ENCODE measurements around the gene PBX4.
A peak's percentile ranks its signal among the peaks of the same experiment; 100 is the strongest.

PBX4 gene

DNA sequence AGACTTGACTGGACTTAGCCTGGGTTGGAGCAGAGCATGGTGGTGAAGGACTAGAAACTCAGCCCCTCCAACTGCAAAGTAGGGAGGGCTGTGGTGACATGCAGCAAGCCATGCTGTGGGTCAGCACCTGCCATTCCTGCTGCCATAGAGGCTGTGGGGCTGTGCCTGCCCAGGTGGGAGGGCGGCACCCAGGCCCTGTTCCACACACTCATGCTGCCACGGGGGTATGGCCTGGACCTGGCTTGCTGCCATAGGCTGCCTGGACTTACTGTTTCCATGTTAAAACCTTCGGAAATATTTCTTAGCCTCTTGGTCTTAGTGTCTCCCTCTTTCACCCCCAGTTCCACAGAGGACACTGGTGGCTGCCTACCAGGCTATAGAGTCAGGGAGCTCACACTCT lies 51.1 kb downstream of the PBX4 start:
- Mint-ChIP-seq H3K4me3 (no peak overlapping the region), H3K27me3 (no peaks in the 10 kb centered on the region), H3K27ac (no peak overlapping the region), H3K36me3 (peaks cover 66% of the 10 kb centered on the region), H3K4me1 (no peaks in the 10 kb centered on the region), H3K9me3 (no peaks in the 10 kb centered on the region)
- ATAC-seq: no peak

DNA sequence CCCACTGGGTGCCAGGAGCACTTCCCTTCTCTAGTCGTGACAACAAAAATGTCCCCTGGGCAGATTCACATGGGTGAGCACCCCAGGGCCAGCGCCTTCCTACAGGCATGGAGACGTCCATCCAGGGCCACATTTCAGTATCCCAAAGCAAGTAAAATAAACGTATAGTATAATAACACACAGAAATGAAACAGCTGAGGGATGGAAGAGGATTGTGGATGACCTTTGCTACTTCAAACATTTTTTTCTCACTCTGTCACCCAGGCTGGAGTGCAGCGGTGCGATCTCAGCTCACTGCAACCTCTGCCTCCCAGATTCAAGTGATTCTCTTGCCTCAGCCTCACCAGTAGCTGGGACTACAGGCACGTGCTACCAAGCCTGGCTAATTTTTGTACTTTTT lies 52.2 kb downstream of the PBX4 start:
- no peaks in the 10 kb centered on the region for H3K27me3 Mint-ChIP-seq
- ATAC-seq: no peak
- H3K36me3 Mint-ChIP-seq: peaks cover 76% of the 10 kb centered on the region
- H3K4me1 Mint-ChIP-seq: no peaks in the 10 kb centered on the region
- H3K27ac Mint-ChIP-seq: no peak overlapping the region
- no peaks in the 10 kb centered on the region for H3K9me3 Mint-ChIP-seq
- no peak overlapping the region for H3K4me3 Mint-ChIP-seq

DNA sequence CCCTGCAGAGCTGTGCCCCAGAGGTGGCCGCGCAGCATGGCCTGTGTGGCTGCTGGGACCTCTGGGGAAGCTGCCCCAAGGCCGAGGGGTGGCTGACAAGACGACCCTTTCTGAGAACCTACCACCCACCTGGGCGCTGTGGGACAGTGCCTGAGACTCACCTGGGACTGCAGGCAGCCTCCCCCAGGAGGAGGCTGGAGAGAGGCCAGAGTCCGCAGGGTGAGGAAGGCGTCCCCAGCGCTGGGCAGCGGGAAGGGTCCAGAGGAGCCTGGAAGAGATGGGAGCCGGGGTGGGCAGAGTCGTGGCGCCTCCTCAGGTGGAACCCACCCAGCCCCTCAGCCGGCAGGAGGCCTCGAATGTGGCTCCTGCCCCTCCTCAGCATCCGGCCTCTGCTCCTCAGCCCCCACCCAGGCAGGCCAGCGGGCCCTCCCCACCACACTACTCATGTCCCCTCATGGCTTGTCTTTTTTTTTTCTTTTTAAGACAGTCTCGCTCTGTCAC lies 55.1 kb downstream of the PBX4 start:
- H3K36me3 Mint-ChIP-seq: peaks cover 73% of the 10 kb centered on the region
- no peak overlapping the region for H3K4me3 Mint-ChIP-seq
- H3K9me3 Mint-ChIP-seq: no peaks in the 10 kb centered on the region
- peaks cover 8% of the 10 kb centered on the region for H3K4me1 Mint-ChIP-seq
- no peak overlapping the region for H3K27ac Mint-ChIP-seq
- H3K27me3 Mint-ChIP-seq: no peaks in the 10 kb centered on the region
- ATAC-seq: no peak

DNA sequence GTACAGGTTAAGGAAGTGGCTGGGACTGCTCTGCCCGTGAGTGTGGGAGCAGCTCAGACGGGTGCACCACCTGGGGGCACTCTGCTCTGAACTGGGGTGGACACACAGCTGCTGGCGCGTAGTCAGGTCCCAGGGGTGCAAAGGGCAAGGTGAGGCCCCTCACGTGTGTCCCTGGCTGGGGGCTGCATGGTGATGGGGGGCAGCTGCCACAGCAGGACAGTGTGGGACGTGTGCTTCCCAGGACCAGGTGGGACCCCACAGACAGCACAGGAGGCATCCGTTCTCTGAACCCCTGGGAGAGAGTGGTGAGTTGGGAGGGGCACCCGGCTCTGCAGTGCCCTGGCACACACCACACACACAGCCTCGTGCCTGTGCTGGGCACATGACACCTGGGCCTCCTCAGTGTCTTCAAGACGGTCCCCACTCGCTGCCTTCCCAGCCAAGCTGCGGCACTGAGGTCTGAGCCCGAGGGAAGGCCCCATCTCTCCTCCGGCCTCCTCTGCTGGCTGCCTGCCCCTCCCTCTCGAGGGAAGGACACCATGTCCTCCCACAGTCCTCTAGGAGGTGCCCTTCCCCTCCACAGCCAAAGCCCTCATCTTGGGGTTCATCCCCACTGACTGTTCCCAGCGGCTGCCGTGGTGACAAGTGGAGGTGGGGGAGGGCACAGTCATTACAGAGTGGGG lies 55.7 kb downstream of the PBX4 start:
- Mint-ChIP-seq H3K27ac (no peak overlapping the region), H3K27me3 (no peaks in the 10 kb centered on the region), H3K9me3 (no peaks in the 10 kb centered on the region), H3K36me3 (peaks cover 70% of the 10 kb centered on the region), H3K4me3 (no peak overlapping the region), H3K4me1 (peaks cover 12% of the 10 kb centered on the region)
- ATAC-seq: peak; percentile 17

DNA sequence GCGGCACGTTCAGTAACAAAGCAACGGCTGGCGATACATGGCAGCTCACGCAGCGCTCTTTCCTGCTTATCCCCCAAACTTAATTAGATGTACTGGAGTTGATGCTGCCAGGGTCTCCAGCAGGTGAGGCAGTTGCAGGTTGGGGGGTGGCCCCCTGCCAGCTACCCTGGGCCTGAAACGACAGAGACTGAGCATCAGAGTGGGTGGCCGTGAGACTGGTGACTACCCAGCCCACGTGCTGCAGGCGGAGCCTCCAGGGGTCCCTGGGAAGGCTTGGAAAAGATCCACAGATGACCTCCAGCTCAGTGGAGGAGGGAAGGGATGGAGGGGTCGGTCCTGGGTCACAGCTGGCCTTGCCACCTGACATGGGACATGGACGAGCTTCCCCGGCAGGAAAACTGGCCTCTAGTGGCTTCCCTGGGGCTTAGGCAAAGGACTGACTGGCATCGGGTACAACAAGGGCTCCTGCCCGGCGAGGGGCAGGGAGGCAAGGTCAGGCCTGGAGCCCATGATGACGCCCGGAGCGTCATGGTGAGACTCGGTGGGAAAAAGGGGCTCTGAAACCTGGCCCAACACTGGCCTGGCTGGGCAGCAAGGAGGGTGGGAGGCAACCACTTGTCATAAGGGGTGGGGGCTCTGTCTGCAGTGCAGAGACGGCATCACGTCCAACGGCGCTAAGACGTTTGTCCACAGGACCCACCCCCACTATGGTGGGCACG lies 56.4 kb downstream of the PBX4 start:
- H3K4me3 Mint-ChIP-seq: no peak overlapping the region
- H3K27me3 Mint-ChIP-seq: no peaks in the 10 kb centered on the region
- H3K9me3 Mint-ChIP-seq: no peaks in the 10 kb centered on the region
- ATAC-seq: no peak
- peaks cover 12% of the 10 kb centered on the region for H3K4me1 Mint-ChIP-seq
- H3K27ac Mint-ChIP-seq: no peak overlapping the region
- peaks cover 66% of the 10 kb centered on the region for H3K36me3 Mint-ChIP-seq

DNA sequence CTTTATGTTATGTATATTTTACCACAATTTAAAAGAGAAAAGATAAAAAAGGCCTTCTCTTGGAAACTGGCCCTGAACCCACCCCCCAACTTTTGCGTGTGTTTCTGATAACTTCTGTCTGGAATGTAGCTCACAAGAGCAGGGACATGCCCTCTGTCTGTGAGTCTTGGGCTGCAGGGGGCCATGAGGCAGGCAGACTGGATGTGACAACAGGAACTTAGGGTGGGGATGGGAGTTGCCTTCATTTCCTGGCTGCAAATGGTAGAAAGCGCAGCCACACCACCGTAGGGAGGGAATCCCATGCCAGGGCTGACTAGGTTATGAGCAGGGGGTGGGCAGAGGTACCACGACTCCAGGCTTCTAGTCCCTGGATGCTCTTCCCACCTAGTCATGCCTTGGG lies 58.6 kb downstream of the PBX4 start:
- Mint-ChIP-seq H3K4me3 (no peak overlapping the region), H3K36me3 (peaks cover 61% of the 10 kb centered on the region), H3K4me1 (peaks cover 12% of the 10 kb centered on the region), H3K9me3 (no peaks in the 10 kb centered on the region), H3K27ac (no peak overlapping the region), H3K27me3 (no peaks in the 10 kb centered on the region)
- no peak for ATAC-seq

DNA sequence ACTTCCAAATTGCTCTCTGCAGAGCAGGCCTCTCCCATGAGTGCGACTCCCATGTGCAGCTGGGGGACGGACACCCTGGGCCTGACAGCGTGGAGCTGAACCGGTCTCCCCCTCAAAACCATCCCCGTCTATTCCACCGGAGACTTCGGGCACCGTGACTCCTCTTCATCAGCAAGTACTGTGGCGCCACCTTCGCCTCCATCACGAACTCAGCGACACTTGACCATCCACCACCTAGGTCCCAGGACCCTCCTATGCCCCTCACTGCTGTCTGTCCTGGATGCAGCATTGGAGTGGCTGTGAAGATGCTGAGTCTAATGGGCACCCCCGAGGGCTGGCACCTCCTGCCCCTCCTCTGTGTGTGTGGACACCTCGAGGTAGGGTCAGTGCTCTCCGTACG lies 59.9 kb downstream of the PBX4 start:
- no peak for ATAC-seq
- H3K9me3 Mint-ChIP-seq: no peaks in the 10 kb centered on the region
- H3K27ac Mint-ChIP-seq: peak overlapping the region; percentile 45

DNA sequence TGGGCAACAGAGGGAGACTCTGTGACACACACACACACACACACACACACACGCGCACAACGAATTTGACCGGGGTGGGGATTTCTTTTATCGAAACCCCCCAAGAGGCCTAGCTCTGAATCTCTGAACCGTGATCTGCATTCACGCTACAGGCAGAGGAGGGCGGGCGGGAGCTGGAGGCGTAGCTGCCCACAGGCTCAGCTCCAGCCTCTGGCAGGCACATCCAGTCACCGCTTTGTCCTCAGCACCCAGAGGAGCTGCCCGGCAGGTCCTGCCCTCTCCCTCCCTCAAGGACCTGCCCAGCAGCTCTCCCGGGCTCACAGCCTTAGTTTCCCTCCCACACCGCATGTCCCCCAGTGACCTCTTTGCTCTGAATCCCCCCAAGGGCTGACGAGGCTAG lies 60.4 kb downstream of the PBX4 start:
- Mint-ChIP-seq H3K4me3 (no peak overlapping the region), H3K4me1 (peaks cover 21% of the 10 kb centered on the region), H3K27me3 (no peaks in the 10 kb centered on the region), H3K36me3 (peaks cover 43% of the 10 kb centered on the region), H3K27ac (peak overlapping the region; percentile 45), H3K9me3 (no peaks in the 10 kb centered on the region)
- ATAC-seq: peak; percentile 34

More for the DNA sequence above, 59.9 kb downstream of the PBX4 start:
- Mint-ChIP-seq H3K27me3 (no peaks in the 10 kb centered on the region), H3K4me1 (peaks cover 21% of the 10 kb centered on the region), H3K36me3 (peaks cover 49% of the 10 kb centered on the region), H3K4me3 (no peak overlapping the region)

DNA sequence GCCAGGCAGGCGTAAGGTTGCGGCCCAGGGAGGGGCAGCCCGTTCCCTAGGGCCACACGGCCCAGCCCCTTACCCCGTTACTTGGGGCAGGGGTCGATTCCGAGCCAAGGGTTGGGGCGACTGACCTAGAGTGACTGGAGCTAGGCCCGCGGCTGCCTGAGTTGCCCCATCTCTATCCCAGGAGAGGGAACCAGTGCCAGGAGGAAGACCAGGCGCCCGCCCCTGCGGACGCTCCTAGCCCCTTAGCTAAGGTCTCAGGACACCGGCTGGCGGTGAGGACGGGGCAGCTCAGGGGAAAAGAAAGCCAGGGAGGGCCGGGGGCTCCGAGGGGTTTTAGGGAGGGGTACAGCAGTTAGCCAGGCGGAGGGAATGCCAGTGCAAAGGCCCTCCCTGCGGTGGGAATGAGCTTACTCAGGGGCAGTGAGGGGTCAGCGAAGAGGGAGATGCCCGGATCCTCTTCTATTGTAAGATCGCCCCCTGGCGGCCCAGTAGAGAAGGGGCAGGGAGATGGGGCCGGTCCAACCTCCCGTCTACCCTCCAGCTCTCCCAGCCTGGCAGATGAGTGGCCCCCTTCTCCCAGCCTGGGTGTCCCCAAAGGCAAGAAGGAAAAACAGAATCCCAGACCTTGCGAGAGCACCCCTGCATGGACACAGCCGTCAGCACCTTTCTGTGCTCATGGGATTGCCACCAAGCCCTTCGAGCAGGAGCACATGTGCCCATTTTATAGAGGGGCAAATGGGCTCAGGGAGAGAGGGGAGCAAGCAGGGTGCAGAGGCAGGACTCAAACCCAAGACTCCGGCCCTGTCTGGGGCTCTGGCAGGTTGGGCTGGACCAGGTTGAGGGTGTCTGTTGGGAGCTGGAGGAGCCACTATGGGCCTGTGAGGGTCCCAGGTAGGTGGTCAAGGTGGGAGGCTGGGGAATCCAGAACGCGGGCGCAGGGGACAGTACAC lies 64.1 kb downstream of the PBX4 start:
- no peak overlapping the region for H3K4me3 Mint-ChIP-seq
- no peak for ATAC-seq
- H3K27me3 Mint-ChIP-seq: peaks cover 10% of the 10 kb centered on the region
- H3K36me3 Mint-ChIP-seq: peaks cover 10% of the 10 kb centered on the region
- H3K27ac Mint-ChIP-seq: no peak overlapping the region
- peaks cover 21% of the 10 kb centered on the region for H3K4me1 Mint-ChIP-seq
- H3K9me3 Mint-ChIP-seq: no peaks in the 10 kb centered on the region

DNA sequence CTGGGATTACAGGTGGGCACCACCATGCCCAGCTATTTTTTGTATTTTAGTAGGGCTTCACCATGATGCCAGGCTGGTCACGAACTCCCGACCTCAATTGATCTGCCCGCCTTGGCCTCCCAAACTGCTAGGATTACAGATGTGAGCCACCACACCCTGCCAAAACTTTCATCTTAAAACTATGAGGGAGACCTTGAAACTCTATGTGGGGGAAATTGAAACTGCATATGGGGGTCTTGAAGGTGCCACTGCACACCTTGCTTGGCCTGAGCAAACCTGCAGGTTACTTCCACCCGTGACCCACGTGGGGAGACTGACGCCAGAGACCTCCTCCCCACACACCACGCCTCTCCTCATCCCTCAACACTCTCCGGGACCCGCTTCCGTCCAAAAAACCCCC lies 64.8 kb downstream of the PBX4 start:
- no peak overlapping the region for H3K4me3 Mint-ChIP-seq
- H3K27ac Mint-ChIP-seq: no peak overlapping the region
- H3K4me1 Mint-ChIP-seq: peaks cover 16% of the 10 kb centered on the region
- no peak for ATAC-seq
- peaks cover 3% of the 10 kb centered on the region for H3K36me3 Mint-ChIP-seq
- peaks cover 17% of the 10 kb centered on the region for H3K27me3 Mint-ChIP-seq
- H3K9me3 Mint-ChIP-seq: no peaks in the 10 kb centered on the region

DNA sequence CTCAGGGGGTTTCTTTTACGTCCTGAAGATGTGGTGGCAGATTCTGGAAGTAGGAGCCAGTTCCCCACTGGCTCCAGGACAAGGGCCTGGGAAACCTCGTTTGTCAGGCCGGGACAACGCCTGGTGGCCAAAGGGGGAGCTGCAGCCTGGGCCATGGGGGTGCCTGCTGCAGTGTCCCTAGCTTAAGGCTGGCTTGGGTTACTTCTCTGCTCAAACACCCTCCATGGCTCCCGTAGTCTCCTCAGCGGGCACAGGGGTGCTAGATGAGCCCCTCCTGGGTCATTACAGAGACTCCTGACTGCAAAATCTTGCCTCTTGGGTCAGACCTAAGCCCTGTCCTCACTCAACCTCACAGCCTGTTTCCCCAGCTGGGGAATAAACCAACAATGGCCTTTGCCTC lies 65.7 kb downstream of the PBX4 start:
- Mint-ChIP-seq H3K36me3 (no peaks in the 10 kb centered on the region), H3K4me1 (peaks cover 9% of the 10 kb centered on the region), H3K27me3 (peaks cover 22% of the 10 kb centered on the region), H3K4me3 (no peak overlapping the region), H3K27ac (no peak overlapping the region), H3K9me3 (no peaks in the 10 kb centered on the region)
- ATAC-seq: no peak

DNA sequence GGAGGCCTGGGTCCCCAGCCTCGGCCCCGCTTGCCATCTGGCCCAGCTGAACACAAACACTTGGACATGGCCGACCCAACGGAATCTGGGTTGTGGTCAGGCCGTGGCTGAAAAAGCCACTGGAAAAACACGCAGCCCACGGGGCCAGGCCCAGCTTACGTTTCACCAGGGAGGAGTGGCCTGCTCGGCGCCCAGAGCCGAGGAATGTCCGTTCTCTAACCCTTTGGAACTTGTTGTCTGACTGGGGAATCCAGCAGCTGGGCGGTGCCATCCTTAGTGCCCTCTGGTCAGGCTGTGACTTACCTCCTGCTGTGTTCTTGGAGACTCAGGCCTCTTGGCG lies 66.7 kb downstream of the PBX4 start:
- no peak overlapping the region for H3K4me3 Mint-ChIP-seq
- H3K4me1 Mint-ChIP-seq: peaks cover 9% of the 10 kb centered on the region
- no peak for ATAC-seq
- H3K27ac Mint-ChIP-seq: no peak overlapping the region
- H3K36me3 Mint-ChIP-seq: no peaks in the 10 kb centered on the region
- peaks cover 22% of the 10 kb centered on the region for H3K27me3 Mint-ChIP-seq
- no peaks in the 10 kb centered on the region for H3K9me3 Mint-ChIP-seq

DNA sequence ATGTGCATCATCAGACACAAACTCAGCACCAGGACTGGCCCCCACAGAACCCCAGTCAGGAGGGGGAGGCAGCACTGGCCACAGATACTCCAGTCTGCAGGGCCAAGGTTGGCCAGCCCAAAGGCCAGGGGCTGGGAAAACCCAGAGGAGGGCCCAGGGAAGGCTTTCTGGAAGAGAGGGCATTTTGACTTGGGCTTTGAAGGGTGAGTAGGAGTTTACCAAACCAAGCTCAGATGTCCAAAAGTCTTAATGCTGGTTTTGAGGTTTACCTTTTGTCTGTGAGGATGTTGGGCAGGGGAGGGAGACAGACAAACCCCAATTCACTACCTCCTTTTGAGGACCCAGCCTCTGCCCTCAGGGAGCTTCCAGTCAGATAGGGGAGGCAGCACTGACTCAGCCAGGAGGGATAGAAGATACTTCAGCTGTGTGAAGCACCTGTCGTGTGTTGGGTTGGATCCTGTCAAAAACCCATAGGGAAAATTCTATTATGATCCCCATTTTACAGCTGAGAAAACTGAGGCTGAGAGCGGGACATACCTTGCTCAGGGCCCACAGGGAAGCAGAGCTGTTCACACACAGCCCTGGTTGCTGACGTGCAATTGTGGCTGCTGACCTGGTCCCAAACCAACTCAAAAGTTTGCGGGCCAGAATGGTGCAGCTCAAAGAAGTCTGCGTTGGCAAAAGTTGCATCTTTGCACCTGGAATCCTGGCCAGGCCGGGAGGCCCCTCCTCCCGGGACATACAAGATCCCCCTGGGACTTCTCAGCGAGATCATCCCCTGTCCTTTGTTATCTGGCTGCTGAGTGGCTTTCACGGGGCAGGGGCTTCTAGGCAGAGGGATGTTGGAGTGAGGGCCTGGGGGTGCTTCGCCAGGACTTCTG lies 67.3 kb downstream of the PBX4 start:
- Mint-ChIP-seq H3K4me1 (peaks cover 9% of the 10 kb centered on the region), H3K9me3 (no peaks in the 10 kb centered on the region), H3K27me3 (peaks cover 22% of the 10 kb centered on the region), H3K27ac (no peak overlapping the region), H3K4me3 (no peak overlapping the region), H3K36me3 (no peaks in the 10 kb centered on the region)
- ATAC-seq: no peak

DNA sequence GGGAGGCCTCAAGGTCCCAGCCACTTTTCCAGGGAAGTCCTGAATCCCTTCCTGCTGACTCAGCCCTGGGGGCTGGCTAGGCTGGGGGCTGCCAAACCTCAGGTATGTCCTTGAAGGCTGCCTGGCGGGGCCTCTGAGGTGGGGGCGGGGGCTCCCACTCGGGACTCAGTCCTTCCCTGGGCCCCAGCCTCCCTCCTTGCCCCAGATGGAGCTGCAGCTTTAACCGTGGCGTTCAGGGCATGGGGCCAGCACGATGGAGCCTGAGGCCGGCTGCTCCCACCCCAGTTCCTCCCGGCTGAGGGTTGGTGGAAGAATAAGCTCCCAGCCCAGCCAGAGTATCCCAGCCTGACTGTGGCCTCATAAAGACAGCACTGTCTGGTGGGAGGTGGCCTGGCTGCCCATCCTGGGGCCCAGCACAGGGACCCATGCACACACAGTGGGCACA lies 68.0 kb downstream of the PBX4 start:
- Mint-ChIP-seq H3K4me1 (peaks cover 9% of the 10 kb centered on the region), H3K36me3 (no peaks in the 10 kb centered on the region), H3K4me3 (no peak overlapping the region), H3K9me3 (no peaks in the 10 kb centered on the region), H3K27me3 (peaks cover 22% of the 10 kb centered on the region), H3K27ac (no peak overlapping the region)
- ATAC-seq: no peak

Data from stimulated activated memory B cell treated with anti-CD40 and anti-IgM and Interleukin-4, amounts not matched to agents 10 μg/mL and 1 μg/mL and 100 μg/mL, for 72 hours (primary cell).